PC-3 (cell line): ENCODE results near the gene USP46. TPM values are rescaled to one million over a fixed set of nuclear protein-coding genes. Genes with fewer than 3 reads are reported as not detected.

Experiments used
- ATAC-seq: fragments of 200-7000 bp; cut with Tn5 transposase; 2 replicates; pipeline ENCODE4 v1.9.1; 2020; ENCODE audit warnings: mild to moderate bottlenecking, moderate library complexity
- BruUV-seq: library from RNA; stranded (reverse); fragments of 400-500 nt; replicated peaks from 2 replicates; lab custom pipeline; 2021; lab: Mats Ljungman, UMichigan
- CTCF ChIA-PET: fragments of 300-600 bp; sonication (Branson Sonifier 250); formaldehyde crosslinking; loops from one replicate; lab custom pipeline; 2022; ENCODE audit warnings: antibody characterized with exemption; lab: Charles Lee
- POLR2A ChIA-PET: fragments of 300-600 bp; sonication (Branson Sonifier 250); formaldehyde crosslinking; loops from one replicate; lab custom pipeline; 2022; ENCODE audit warnings: antibody characterized with exemption; ENCODE audit not compliant: unreplicated experiment; lab: Charles Lee
- DNase-seq: peaks from one replicate; pipeline ENCODE4 v3.0.0-alpha.2; 2015
- H2AFZ ChIP-seq: fragments of 300-600 bp; sonication (generic); 2 replicates; pipeline ENCODE4 v1.6.0; 2016; ENCODE audit warnings: antibody characterized with exemption, low read length
- H3F3A ChIP-seq: fragments of 300-600 bp; sonication (generic); one replicate; pipeline ENCODE4 v1.6.0; 2017; ENCODE audit warnings: antibody characterized with exemption, low read length, control low read depth, mild to moderate bottlenecking; ENCODE audit not compliant: unreplicated experiment
- H3K27ac ChIP-seq: fragments of 300-600 bp; sonication (generic); 2 replicates; pipeline ENCODE4 v1.5.1; 2016; ENCODE audit warnings: mild to moderate bottlenecking, low read length
- H3K27me3 ChIP-seq: fragments of 300-600 bp; sonication (generic); 2 replicates; pipeline ENCODE4 v1.6.1; 2016; ENCODE audit warnings: low read length, mixed read lengths
- H3K36me3 ChIP-seq: fragments of 300-600 bp; sonication (generic); 2 replicates; pipeline ENCODE4 v1.6.1; 2016; ENCODE audit warnings: low read depth, mixed run types, low read length, mixed read lengths
- H3K4me1 ChIP-seq: fragments of 300-600 bp; sonication (generic); 2 replicates; pipeline ENCODE4 v1.5.1; 2016; ENCODE audit warnings: low read length; ENCODE audit not compliant: insufficient read depth
- H3K4me2 ChIP-seq: fragments of 300-600 bp; sonication (generic); 2 replicates; pipeline ENCODE4 v1.6.0; 2016; ENCODE audit warnings: low read length
- H3K4me3 ChIP-seq: fragments of 300-600 bp; sonication (generic); 2 replicates; pipeline ENCODE4 v1.5.1; 2016; ENCODE audit warnings: mild to moderate bottlenecking, low read length, mixed read lengths
- H3K79me2 ChIP-seq: fragments of 300-600 bp; sonication (generic); 2 replicates; pipeline ENCODE4 v1.6.1; 2017; ENCODE audit warnings: low read length, mixed read lengths
- H3K9ac ChIP-seq: fragments of 300-600 bp; sonication (generic); 2 replicates; pipeline ENCODE4 v1.6.0; 2016; ENCODE audit warnings: mild to moderate bottlenecking, low read length
- H3K9me2 ChIP-seq: fragments of 300-600 bp; sonication (generic); replicated peaks from 2 replicates; pipeline ENCODE4 v1.6.1; 2016; ENCODE audit warnings: mixed run types, low read length, mixed read lengths
- H3K9me3 ChIP-seq: fragments of 300-600 bp; sonication (generic); 2 replicates; pipeline ENCODE4 v1.6.1; 2016; ENCODE audit warnings: low read length, mixed read lengths
- H4K20me1 ChIP-seq: fragments of 300-600 bp; sonication (generic); 2 replicates; pipeline ENCODE4 v1.6.1; 2016; ENCODE audit warnings: low read length, mixed read lengths
- CTCF ChIP-seq: fragments of 300-600 bp; sonication (generic); conservative IDR thresholded peaks from 2 replicates; pipeline ENCODE4 v1.5.1; 2017; ENCODE audit warnings: antibody characterized with exemption, low read depth, mild to moderate bottlenecking, low read length
- EZH2 ChIP-seq: fragments of 300-600 bp; sonication (generic); IDR thresholded peaks from one replicate; pipeline ENCODE4 v1.6.1; 2017; ENCODE audit warnings: antibody characterized with exemption, mild to moderate bottlenecking, low read length; ENCODE audit not compliant: unreplicated experiment
- EZH2phosphoT487 ChIP-seq: fragments of 300-600 bp; sonication (generic); IDR thresholded peaks from 2 replicates; pipeline ENCODE4 v1.6.1; 2018; ENCODE audit warnings: mild to moderate bottlenecking, antibody characterized with exemption, low read length, borderline replicate concordance
- intact Hi-C: fragments of 100-400 bp; cut with micrococcal nuclease; formaldehyde crosslinking; loops from 2 replicates; pipeline ENCODE4 v1.9.0; 2023
- total RNA-seq: library from RNA; depleted of rRNA; stranded (reverse); fragments of >200 nt; gene quantifications from 2 replicates; pipeline ENCODE4 v1.2.3, GENCODE V29; 2014

The USP46 gene
- total RNA-seq, 1 experiment from 2014 or later: 9.4 TPM

DNA sequence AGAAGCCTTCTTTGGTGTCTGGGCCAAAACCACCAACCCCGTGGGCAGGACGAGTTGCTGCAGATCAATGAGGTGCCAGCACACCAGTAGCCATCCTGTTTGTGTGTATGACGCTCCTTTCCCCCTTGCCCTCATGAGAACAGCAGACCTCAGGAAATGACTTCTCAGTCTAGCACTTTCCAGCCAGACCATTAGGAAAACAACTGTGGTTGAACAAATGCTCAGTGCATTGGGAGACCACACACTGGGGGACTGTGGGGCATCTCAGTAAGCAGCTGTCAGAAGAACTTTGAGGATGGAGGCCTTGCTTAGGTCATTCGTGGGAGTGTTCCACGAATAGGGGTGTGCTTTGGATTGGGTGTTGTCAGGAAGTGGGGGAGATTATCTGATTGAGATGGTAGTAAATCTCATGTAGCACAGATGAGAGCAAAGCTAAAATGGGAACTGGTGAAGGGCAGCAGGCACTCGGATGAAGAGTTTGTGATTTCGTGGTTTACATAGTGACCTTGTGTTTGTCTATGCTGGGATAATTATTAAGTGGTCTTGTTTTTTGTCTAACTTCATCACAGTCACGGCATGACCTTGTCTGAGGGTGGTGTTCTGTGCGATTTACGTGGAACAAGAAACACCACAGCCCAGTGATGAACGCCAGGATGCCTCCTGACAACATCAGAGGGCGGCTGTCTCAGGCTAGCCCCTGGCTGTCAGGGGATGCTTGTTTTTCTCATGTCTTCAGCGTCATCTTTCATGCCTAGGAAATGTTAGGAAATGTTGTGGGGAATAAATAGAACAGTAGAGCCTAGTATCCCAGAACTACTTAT lies 70.1 kb downstream of the USP46 start:
- Histone ChIP-seq H3K27ac (no peak overlapping the region), H3K4me2 (no peak overlapping the region), H3K79me2 (no peaks in the 10 kb centered on the region), H3K4me3 (no peak overlapping the region), H3K9me2 (no peaks in the 10 kb centered on the region), H2AFZ (no peak overlapping the region), H4K20me1 (no peaks in the 10 kb centered on the region), H3F3A (no peaks in the 10 kb centered on the region), H3K4me1 (no peaks in the 10 kb centered on the region), H3K9me3 (no peaks in the 10 kb centered on the region), H3K9ac (no peak overlapping the region), H3K27me3 (no peaks in the 10 kb centered on the region), H3K36me3 (no peaks in the 10 kb centered on the region)
- POLR2A ChIA-PET: no interaction called here
- DNase-seq (no peak), ATAC-seq (no peak)
- CTCF ChIA-PET: interaction anchor here (0.5 kb wide), 1 partner anchor 426 kb away, joined by 3 read pairs; no protein-coding TSS in a partner anchor
- TF ChIP-seq CTCF: no peak
- TF ChIP-seq EZH2: no peak
- TF ChIP-seq EZH2phosphoT487: no peak
- intact Hi-C loops: no loop called here
- no TSS peak for BruUV-seq

DNA sequence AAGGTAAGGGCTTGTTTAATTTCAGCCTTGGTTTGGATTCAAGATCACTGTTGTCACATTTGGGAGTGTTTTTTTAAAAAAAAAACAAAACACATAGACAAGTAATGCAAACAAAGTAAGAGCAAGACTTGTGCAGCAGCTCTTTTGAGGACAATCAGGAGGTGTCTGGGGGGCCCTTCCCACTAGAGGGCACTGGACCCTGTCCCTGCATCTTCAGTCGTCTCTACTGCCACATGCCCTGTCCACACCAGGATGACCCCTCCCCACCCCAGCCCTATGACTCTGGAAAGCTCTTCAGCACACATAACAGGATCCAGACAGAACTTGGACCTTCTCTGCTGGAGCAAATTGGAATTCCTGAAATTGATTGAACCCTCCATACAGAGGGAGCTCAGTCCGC lies 71.0 kb downstream of the USP46 start:
- H3K36me3 ChIP-seq: no peaks in the 10 kb centered on the region

More for the DNA sequence above, 71.0 kb downstream of the USP46 start:
- no peaks in the 10 kb centered on the region for H4K20me1 ChIP-seq
- H3K9me2 ChIP-seq: no peaks in the 10 kb centered on the region
- ATAC-seq: peak; percentile 77
- ChIA-PET CTCF (interaction anchor here (0.5 to 0.7 kb wide), 2 partner anchors 18 to 427 kb away, joined by 3 to 4 read pairs; no protein-coding TSS in a partner anchor), POLR2A (no interaction called here)
- TF ChIP-seq EZH2phosphoT487: no peak
- TF ChIP-seq EZH2: no peak
- TF ChIP-seq CTCF: peak; percentile 65
- no peak overlapping the region for H3K27ac ChIP-seq
- H3K27me3 ChIP-seq: no peaks in the 10 kb centered on the region
- peak; percentile 33 for DNase-seq
- no TSS peak for BruUV-seq
- intact Hi-C loops: no loop called here
- H3K79me2 ChIP-seq: no peaks in the 10 kb centered on the region
- no peaks in the 10 kb centered on the region for H3K4me1 ChIP-seq
- H3K4me2 ChIP-seq: no peak overlapping the region
- no peak overlapping the region for H3K9ac ChIP-seq
- no peak overlapping the region for H2AFZ ChIP-seq
- no peaks in the 10 kb centered on the region for H3F3A ChIP-seq
- no peaks in the 10 kb centered on the region for H3K9me3 ChIP-seq
- H3K4me3 ChIP-seq: no peak overlapping the region
